HG03025 (cell line): Measurements from ENCODE around the gene BCAS3.
"Not testable (repeated sequence)": the region's sequence is repeated elsewhere in the genome, so short reads cannot be mapped to it uniquely, and the experiment has no call there.

ENCODE experiments used
- ATAC-seq: cut with Tn5 transposase; IDR thresholded peaks from one replicate; pipeline ENCODE4 v1.9.1; 2021; ENCODE audit warnings: mild to moderate bottlenecking, moderate library complexity; ENCODE audit not compliant: unreplicated experiment, low FRiP score

Gene BCAS3

DNA sequence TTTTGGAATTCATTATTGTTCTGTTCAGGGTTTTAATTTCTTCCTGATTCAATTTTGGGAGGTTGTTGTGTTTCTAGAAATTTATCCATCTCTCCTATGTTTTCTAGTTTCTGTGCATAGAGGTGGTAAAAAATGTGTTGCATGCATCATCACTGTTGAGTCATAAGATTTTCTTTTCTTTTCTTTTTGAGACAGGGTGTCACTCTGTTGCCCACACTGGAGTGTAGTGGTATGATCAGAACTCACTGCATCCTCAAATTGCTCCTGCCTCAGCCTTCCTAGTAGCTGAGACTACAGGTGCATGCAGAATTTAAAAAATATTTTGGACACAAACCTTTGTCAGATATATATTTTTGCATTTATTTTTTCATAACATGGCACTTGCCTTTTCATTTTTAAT, 184.8 kb downstream of the BCAS3 start:
- no peak for ATAC-seq

DNA sequence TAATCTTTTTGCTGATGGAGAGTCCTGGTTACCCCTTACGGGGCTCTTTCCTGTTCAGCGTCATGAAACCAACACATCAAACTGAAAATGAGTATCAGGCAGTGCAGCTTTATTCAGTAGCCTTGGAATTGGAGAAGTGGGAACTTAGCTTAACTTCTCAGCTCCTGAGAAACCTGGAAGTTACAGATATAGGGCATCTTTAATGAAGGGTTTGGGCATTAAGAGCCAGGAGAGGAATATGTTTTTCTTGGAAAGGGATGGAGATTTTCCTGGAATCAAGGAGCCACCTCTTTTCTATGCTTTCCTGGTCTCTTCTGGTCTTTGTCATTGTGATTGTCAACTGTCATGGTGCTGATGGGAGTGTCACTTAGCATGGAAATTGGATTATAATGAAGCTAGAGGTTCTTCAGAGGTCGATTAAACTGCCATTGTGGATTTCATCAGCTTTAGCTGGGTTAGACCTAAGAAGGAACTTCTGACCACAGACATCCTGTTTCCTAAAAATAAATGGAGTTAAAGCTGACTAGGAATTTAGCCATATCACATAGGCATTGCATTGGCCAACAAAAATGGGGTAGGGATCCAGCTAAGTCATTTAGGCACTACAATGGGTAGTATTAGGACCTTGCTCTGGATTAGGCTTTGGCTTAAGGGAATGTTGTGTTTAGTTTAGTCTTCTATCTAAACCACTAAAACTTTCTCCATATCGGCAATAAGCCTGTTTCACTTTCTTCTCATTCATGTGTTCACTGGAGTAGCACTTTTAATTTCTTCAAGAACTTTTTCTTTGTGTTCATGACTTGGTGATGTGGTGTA, 186.4 kb downstream of the BCAS3 start:
- no peak for ATAC-seq

DNA sequence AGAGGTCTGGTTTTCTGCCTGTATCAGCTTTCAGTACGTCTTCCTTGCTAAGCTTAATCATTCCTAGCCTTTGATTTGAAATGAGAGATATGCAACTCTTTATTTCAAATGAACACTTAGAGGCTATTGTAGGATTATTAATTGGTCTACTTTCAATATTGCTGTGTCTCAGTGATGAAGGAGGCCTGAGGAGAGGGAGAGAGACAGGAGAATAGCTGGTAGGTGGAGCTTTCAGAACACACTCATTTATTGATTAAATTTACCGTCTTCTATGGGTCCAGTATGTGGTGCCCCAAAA, 187.0 kb downstream of the BCAS3 start:
- no peak for ATAC-seq

DNA sequence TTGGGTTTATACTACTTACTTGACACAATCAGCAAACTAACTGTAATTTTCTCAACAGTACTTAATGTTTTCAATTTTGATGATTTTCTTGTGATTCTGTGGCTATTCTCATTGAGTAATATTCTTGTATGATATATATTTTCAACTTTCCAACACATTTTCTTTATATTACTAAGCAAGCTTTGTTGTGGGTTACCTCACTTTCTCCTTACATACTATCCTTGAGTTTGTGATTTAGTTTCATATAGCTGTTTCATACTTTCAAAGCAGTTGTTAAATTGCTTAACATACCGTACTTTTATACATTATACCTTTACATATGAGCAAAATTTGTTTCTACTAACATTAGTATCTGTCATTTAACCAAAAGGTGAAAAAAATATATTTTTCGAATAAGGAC, 197.1 kb downstream of the BCAS3 start:
- no peak for ATAC-seq

DNA sequence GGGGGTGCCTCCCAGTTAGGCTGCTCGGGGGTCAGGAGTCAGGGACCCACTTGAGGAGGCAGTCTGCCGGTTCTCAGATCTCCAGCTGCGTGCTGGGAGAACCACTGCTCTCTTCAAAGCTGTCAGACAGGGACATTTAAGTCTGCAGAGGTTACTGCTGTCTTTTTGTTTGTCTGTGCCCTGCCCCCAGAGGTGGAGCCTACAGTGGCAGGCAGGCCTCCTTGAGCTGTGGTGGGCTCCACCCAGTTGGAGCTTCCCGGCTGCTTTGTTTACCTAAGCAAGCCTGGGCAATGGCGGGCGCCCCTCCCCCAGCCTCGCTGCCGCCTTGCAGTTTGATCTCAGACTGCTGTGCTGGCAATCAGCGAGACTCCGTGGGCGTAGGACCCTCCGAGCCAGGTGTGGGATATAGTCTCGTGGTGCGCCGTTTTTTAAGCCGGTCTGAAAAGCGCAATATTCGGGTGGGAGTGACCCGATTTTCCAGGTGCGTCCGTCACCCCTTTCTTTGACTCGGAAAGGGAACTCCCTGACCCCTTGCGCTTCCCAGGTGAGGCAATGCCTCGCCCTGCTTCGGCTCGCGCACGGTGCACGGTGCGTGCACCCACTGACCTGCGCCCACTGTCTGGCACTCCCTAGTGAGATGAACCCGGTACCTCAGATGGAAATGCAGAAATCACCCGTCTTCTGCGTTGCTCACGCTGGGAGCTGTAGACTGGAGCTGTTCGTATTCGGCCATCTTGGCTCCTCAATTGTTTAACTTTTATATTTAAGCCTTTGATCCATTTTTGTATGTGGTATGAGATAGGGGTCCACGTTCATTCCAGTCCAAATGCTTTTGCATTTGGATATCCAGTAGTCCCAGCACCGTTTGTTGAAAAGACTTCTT, 209.3 kb downstream of the BCAS3 start:
- not testable (repeated sequence) for ATAC-seq

DNA sequence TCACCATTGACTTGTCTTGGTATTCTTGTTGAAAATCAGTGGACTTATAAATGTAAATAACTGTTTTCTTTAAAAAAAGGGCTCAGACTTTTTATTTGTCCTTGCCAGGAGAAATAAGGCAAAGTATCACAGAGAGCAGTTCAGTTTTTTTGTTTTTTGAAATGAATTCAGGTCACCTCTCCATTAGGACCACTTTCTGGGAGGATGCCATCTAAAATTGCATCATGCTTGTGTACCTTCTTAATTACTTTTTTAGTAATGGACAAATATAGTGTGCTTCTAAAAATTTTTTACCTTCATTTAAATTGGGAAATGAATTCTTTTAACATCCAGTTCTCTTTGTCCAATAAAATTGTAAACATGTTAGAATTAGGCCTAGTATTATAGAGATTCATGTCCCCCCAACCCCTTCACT, 210.0 kb downstream of the BCAS3 start:
- ATAC-seq, result no peak

DNA sequence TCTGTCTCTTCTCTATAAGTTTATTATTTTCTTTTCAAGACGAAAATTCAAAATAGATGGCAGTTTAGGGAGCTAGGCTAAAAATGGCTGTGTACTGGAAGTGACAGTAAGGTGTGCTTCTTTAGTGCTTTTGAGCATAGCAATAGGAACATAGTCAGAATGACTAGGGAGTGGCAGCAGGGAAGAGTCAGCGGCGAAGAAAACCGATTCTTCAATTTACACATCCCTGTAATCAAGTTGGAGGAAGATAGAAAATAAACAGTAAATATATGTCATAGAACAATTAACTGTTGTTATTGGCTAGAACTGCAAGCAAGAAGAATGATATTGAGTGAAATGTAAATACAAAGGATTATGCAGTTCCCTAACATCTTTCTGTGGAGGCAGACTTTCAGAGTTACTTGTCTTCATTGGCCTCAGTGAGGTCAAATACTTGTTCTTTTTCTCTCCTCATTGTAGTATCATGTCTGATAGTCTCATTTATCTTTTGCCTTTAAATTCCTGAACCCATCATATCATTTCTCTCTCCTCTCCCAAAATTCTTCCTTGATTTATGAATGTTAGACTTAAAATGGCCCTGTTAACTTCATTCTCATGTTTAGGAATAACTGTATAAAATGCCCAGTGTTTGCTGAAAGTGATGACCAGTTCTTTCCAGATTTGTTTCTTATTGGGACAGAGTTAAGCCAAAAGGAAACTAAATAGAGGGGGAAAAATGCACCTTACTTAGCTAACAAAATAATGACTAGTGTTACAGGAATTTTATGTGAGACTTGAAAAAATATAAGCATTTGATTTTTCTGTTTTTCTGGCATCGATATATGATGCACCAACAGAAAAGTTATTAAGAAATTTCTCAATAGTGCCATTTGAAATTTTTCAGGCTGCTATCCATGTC, 211.4 kb downstream of the BCAS3 start:
- no peak for ATAC-seq

DNA sequence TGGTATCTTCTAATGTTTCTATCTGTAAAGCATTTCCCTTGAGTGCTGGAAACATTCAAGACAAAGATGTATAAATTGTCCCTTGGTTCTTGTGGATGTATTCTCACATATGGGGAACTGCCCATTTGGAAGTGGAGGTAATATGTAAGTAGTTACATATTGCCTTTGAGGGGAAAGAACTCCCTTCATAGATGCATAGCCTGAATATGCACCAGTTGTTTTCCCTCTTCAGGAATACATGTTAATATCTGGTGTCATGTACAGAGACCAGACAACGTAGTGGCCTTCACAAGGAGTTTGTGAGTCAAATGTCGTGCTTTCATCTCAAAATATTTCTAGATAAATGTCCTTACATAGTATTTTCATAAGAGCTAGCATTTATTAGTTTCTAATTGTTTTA, 213.5 kb downstream of the BCAS3 start:
- no peak for ATAC-seq

DNA sequence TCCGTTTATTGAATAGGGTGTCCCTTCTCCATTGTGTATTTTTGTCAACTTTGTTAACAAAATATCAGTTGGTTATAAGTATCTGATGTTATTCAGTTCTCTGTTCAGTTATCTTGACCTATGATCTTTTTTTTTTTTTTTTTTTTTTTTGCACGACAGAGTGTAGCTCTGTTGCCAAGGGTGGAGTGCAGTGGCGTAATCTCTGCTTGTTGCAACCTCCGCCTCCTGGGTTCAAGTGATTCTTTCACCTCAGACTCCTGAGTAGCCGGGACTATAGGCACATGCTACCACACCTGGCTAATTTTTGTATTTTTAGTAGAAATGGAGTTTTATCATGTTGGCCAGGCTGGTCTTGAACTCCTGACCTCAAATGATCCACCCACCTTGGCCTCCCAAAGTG, 215.8 kb downstream of the BCAS3 start:
- ATAC-seq, result no peak

DNA sequence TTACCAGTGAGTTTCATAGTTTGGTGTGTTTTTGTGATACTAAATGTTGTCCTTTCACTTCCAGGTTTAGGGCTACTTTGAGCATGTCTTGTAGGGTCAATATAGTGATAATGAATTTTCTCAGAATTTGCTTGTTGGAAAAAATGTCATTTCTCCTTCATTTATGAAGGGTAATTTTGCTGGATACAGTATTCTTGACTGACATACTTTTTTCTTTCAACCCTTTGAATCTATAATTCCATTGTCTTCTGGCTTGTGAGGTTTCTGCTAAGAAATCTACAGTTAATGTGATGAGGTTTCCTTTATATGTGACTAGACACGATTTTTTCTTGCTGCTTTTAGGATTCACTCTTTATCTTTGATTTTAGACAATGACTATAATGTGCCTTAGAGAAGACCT, 219.3 kb downstream of the BCAS3 start:
- ATAC-seq, result no peak

DNA sequence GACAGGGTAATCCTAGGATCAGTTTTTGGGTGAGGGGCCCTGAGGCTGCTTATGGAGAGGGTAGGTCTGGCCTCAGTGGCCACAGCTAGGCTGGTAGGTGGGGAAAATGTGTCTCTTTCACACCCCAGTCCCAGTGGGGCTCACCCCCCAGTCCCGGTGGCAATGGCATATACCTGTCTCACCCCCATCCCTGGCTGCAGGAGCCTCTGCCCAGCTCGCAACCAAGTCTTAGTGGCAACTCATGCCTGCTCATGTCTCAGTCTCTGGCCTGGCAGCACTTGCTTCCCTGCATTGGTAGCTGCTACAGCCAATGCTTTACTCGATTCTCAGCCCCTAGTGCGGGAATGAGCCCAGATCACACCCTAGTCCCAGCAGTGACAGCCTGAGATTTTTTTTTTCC, 221.5 kb downstream of the BCAS3 start:
- ATAC-seq, result no peak

DNA sequence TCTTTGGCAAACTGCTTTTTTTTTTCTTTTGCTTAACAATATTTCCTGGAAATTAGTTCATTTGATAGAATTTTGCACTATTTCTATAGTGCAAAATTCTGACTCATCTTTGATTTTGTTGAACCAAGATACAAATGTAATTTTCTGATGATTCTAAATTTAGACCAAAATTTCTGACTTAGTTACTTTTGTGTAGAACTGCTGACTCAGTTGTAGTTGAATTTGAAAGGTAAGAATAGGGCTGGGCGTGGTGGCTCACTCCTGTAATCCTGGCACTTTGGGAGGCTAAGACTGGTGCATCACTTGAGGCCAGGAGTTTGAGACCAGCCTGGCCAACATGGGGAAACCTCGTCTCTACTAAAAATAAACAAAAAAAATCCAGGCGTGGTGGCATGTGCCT, 223.0 kb downstream of the BCAS3 start:
- no peak for ATAC-seq

DNA sequence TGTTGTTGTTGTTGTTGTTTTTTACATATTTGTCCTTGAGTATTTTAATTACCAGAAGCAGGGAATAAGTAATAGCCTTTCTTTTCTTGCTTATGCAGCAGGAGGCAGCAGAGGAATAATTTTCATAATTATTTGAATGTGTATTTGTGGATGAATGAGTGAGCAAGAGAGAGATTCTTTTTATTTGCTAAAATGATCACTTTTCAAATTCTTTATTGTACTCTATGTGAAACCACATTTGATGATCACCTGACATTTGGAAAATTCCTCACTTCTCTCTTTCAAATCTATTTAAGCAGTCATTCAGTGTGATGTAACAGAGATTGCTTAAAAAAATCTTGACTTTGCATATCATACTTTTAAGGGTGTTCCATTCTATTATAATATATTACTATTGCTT, 223.6 kb downstream of the BCAS3 start:
- no peak for ATAC-seq

DNA sequence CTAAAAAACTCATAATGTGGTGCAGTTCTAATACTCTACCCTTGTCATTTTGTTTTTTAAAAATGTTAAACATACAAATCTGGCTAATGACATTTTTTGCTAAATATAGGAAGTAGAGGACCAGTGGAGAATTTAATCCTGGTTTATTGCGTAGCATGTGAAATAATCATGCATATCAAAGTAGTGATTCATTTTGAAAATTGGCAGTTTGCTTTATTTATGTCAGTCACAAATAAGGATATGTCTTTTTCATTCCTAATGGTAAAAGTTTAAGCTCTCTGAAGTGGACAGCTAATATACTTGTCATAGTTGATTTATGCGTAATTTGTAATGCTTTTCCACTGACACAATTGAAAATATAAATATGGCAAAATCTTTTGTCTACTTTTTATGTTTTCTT, 224.2 kb downstream of the BCAS3 start:
- no peak for ATAC-seq

DNA sequence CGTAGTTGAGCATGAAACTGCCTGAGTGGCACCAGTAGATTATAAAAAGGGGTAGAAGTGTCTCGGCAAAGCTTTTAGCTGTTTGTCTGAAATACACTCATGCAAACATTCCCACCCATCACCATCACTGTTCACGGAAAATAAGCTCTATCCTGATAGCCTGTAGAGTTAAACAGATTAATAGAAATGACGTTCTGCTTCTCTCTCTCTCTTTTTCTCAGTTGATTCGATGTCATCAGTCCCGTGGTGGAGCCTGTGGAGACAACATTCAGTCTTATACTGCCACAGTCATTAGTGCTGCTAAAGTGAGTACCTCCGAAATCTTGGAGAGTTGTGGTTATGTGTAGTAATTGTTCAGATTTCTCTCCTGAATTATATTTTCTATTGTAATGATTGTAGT, 224.7 kb downstream of the BCAS3 start:
- no peak for ATAC-seq

DNA sequence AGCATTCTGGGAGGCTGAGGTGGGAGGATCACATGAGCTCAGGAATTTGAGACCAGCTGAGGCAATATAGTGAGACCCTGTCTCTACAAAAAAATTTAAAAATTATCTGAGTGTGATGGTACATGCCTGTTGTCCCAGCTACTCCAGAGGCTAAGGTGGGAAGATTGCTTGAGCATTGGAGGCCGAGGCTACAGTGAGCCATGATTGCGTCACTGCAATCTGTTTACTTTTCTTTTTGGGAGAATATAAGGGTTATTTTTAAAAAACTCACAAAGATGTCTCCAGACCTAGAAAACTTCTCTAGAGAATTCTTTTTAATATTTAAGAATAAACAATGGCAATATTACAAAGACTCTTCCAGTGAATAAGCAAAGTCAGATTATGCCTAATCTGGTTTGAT, 226.9 kb downstream of the BCAS3 start:
- no peak for ATAC-seq

DNA sequence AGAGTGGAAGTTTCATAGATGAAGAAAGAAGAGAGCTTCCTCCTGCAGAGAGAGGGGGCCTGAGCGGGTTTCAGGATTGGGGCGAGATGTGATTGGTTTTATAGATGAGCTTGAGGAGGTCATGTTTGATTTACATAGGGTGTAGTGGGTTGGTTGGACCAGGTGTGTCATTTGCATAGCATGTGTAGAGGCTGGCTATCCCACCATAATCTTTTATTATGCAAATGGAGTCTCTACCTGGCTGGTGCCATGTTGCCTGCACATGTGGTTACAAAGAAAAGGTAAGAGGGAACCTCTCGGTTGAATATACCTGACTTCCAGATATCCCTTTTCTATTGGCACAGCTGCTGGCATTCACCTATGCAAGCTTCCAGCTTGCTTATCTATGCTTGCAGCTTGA, 228.1 kb downstream of the BCAS3 start:
- ATAC-seq, result no peak

DNA sequence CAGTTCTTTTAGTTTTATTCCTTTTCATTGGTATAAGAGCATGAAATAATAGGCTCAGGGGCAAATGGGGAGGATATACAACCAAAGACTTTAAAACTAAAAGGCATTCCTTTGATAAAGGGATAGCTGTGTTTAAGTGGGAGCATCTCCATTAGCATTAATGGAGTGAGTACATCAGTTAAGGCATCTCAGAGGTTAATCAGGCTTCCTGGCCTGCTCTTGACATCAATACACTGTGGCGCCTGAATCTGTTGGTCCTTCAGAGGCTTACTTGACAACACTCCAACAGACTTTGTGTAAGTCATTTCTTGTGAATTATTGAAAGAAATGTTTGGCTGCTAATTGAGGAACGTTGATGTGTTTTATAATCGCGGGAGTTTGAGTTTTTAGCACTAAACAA, 230.7 kb downstream of the BCAS3 start:
- ATAC-seq, result no peak

DNA sequence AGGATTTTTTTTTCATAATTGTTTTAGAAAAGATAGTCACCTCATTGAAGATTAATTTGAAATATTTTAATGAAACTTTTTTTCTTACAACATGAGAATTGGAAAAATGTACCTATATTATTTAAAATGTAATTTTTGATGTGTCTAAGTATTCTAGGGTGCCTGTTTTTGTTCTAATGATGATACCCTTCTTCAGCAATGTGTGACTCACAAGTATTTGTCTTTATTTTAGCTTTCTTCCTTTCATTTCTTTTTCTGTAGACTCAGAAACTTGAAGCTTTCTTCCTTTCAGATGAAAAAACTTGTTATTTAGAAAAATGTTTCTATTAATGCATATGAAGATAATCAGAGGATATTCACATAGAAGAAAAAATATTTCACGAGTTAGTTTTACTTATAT, 231.8 kb downstream of the BCAS3 start:
- ATAC-seq, result no peak

DNA sequence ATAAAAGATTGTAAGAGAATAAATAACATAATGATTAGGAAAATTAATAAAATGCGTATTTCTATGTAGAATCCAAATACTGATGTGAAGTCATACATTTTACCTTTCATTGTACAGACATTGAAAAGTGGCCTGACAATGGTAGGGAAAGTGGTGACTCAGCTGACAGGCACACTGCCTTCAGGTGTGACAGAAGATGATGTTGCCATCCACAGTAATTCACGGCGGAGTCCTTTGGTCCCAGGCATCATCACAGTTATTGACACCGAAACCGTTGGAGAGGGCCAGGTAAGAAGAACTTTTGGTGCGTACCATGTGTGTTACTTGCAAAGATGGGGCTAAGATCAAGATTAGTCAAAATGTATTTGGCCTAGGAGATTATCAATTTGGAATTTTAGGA, 232.8 kb downstream of the BCAS3 start:
- ATAC-seq, result no peak

DNA sequence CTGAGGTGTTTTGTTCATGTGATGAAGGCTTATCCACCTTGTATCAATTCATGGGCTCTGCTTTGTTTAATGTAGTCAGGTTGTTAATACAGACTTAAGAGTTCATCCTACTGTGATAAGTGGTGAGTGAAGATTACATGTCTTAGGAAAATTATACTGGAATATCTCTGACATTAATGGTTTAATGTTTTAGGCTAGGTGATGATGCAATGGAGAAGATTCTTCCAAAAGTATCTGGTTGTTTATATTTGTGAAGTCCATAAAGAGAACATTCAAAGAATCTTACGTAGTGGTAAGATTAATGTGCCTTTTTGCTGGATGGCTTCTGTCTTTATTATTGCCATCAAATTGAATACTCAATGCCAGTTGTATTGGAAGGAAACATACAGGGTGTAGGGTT, 236.4 kb downstream of the BCAS3 start:
- no peak for ATAC-seq
